CD14-positive monocyte (primary cell): ENCODE measurements around the gene PRSS50. TPM values are rescaled to one million over a fixed set of nuclear protein-coding genes. Genes with fewer than 3 reads are reported as not detected.
A peak's percentile ranks its signal among the peaks of the same experiment; 100 is the strongest.

Source experiments
- DNase-seq, 3 donors: peaks; one replicate each; pipeline ENCODE4 v3.0.0-alpha.2; 2011 to 2022
- H2AFZ ChIP-seq: 2 replicates; pipeline ENCODE4 v1.6.0; 2012; ENCODE audit warnings: mild to moderate bottlenecking, low read depth, low read length, inconsistent platforms; ENCODE audit not compliant: insufficient read depth, poor library complexity, severe bottlenecking
- H3K27ac ChIP-seq, 2 donors: 1 replicate in 1 of 2; 2 replicates in 1 of 2; pipeline ENCODE4 v1.5.1; 2012 to 2013; ENCODE audit warnings: low read length in 2 of 2, control low read depth in 1 of 2, inconsistent platforms in 1 of 2, low read depth in 1 of 2, mild to moderate bottlenecking in 1 of 2
- H3K27me3 ChIP-seq, 2 donors: one replicate each; pipeline versions ENCODE4 v1.6.0 to v1.6.1; 2011 to 2013; ENCODE audit warnings: low read length in 2 of 2; ENCODE audit not compliant: control insufficient read depth in 2 of 2, insufficient read depth in 2 of 2
- H3K36me3 ChIP-seq, 2 donors: replicated peaks in 1 of 2; 1 replicate in 1 of 2; 2 replicates in 1 of 2; pipeline versions ENCODE4 v1.5.1 to v1.6.1; 2012 to 2013; ENCODE audit warnings: low read length in 2 of 2, control low read depth in 1 of 2, inconsistent platforms in 1 of 2, mild to moderate bottlenecking in 1 of 2; ENCODE audit not compliant: insufficient read depth in 2 of 2, control insufficient read depth in 1 of 2
- H3K4me1 ChIP-seq, 2 donors: 1 replicate in 1 of 2; 2 replicates in 1 of 2; pipeline versions ENCODE4 v1.5.1 to v1.6.1; 2012 to 2013; ENCODE audit warnings: low read length in 2 of 2, control low read depth in 1 of 2, inconsistent platforms in 1 of 2, mild to moderate bottlenecking in 1 of 2, moderate library complexity in 1 of 2; ENCODE audit not compliant: insufficient read depth in 2 of 2, control insufficient read depth in 1 of 2
- H3K4me2 ChIP-seq: replicated peaks from 2 replicates; pipeline ENCODE3; 2012; ENCODE audit warnings: low read length, moderate library complexity, mild to moderate bottlenecking; ENCODE audit not compliant: poor library complexity, severe bottlenecking; ENCODE audit errors: extremely low read depth
- H3K4me3 ChIP-seq, 3 experiments: fragments of 200-600 bp in 1 of 3; sonication (generic) in 1 of 3; replicated peaks in 1 of 3; 1 replicate in 2 of 3; 2 replicates in 1 of 3; pipeline ENCODE4 v1.5.1; 2011 to 2013; ENCODE audit warnings: low read length in 3 of 3, mild to moderate bottlenecking in 3 of 3, control low read depth in 2 of 3, low read depth in 2 of 3, inconsistent platforms in 1 of 3, moderate library complexity in 1 of 3
- H3K79me2 ChIP-seq: 2 replicates; pipeline ENCODE4 v1.6.0; 2012; ENCODE audit warnings: mild to moderate bottlenecking, control low read depth, inconsistent platforms, low read length, moderate library complexity; ENCODE audit not compliant: insufficient read depth
- H3K9ac ChIP-seq: 2 replicates; pipeline ENCODE4 v1.6.0; 2017; ENCODE audit warnings: low read length, mild to moderate bottlenecking; ENCODE audit not compliant: insufficient read depth, poor library complexity, severe bottlenecking
- H3K9me3 ChIP-seq, 2 donors: replicated peaks in 1 of 2; 1 replicate in 1 of 2; 2 replicates in 1 of 2; pipeline versions ENCODE4 v1.5.1 to v1.6.1; 2012 to 2013; ENCODE audit warnings: low read length in 2 of 2, control low read depth in 1 of 2; ENCODE audit not compliant: control insufficient read depth in 1 of 2, insufficient read depth in 1 of 2
- H4K20me1 ChIP-seq: 2 replicates; pipeline ENCODE4 v1.6.0; 2012; ENCODE audit warnings: mild to moderate bottlenecking, low read length, control low read depth, moderate library complexity; ENCODE audit not compliant: insufficient read depth
- H3K27ac Mint-ChIP-seq, 7 donors: one replicate each; pipeline ENCODE4 v1.8.0; 2020; ENCODE audit warnings: mild to moderate bottlenecking in 7 of 7, mixed read lengths in 7 of 7, moderate library complexity in 6 of 7, inconsistent platforms in 2 of 7
- H3K27me3 Mint-ChIP-seq, 3 donors: one replicate each; pipeline ENCODE4 v1.8.0; 2021 to 2022; ENCODE audit warnings: low read depth in 3 of 3, mild to moderate bottlenecking in 3 of 3, mixed read lengths in 3 of 3, moderate library complexity in 3 of 3, inconsistent platforms in 1 of 3
- H3K36me3 Mint-ChIP-seq, 2 donors: one replicate each; pipeline ENCODE4 v1.8.0; 2020; ENCODE audit warnings: mixed read lengths in 2 of 2, inconsistent platforms in 1 of 2, mild to moderate bottlenecking in 1 of 2
- H3K4me1 Mint-ChIP-seq: one replicate; pipeline ENCODE4 v1.8.0; 2020; ENCODE audit warnings: mild to moderate bottlenecking, mixed read lengths
- H3K4me3 Mint-ChIP-seq, 2 donors: one replicate each; pipeline ENCODE4 v1.8.0; 2020; ENCODE audit warnings: mild to moderate bottlenecking in 2 of 2, mixed read lengths in 2 of 2, moderate library complexity in 1 of 2
- H3K9me3 Mint-ChIP-seq, 7 donors: one replicate each; pipeline ENCODE4 v1.8.0; 2020 to 2022; ENCODE audit warnings: mixed read lengths in 7 of 7, mild to moderate bottlenecking in 6 of 7, moderate library complexity in 6 of 7, inconsistent platforms in 2 of 7
- CTCF ChIP-seq: fragments of 200-600 bp; IDR thresholded peaks from one replicate; pipeline ENCODE4 v1.8.0; 2022; ENCODE audit warnings: antibody characterized with exemption, mild to moderate bottlenecking
- WGBS: methylation state at CpG from one replicate; pipeline ENCODE4 v1.1.5; 2013; ENCODE audit warnings: missing lambda C conversion rate; ENCODE audit not compliant: insufficient coverage; 5-methylcytosine and 5-hydroxymethylcytosine counted together
- intact Hi-C, 2 donors: fragments of 100-400 bp; cut with micrococcal nuclease; formaldehyde crosslinking; loops; one replicate each; pipeline versions ENCODE4 v1.15.0 to v1.15.1; 2023
- polyA plus RNA-seq, 3 donors: library from polyadenylated mRNA; depleted of rRNA in 1 of 3; unstranded in 2 of 3; stranded (reverse) in 1 of 3; fragments of 300-500 nt in 2 of 3; fragments of >200 nt in 1 of 3; fragmentation: Illumina TruSeq in 2 of 3; gene quantifications; 1 replicate in 2 of 3; 2 replicates in 1 of 3; pipeline ENCODE4 v1.2.3, GENCODE V29; 2012 to 2021

The PRSS50 gene
- polyA plus RNA-seq, 3 donors: not detected

GRCh38 chr3:46666453-46666845, 51.2 kb downstream of the PRSS50 start:
- no peaks in the 10 kb centered on the region for H3K36me3 Mint-ChIP-seq
- peak overlapping the region in 1 of 7 donors; percentile 46 for H3K27ac Mint-ChIP-seq
- Histone ChIP-seq H3K4me2 (no peak overlapping the region), H3K27ac (no peak overlapping the region), H4K20me1 (no peaks in the 10 kb centered on the region), H3K4me3 (no peak overlapping the region), H3K4me1 (no peaks in the 10 kb centered on the region), H3K36me3 (no peaks in the 10 kb centered on the region), H3K9ac (no peak overlapping the region), H3K9me3 (no peaks in the 10 kb centered on the region), H3K27me3 (no peaks in the 10 kb centered on the region), H3K79me2 (no peaks in the 10 kb centered on the region), H2AFZ (no peak overlapping the region)
- no peak for DNase-seq
- H3K4me3 Mint-ChIP-seq: no peak overlapping the region
- intact Hi-C loops: no loop called here
- H3K9me3 Mint-ChIP-seq: no peaks in the 10 kb centered on the region
- no peak for TF ChIP-seq CTCF
- WGBS: 87% methylated on average over 7 of the region's 7 CpGs
- H3K4me1 Mint-ChIP-seq: no peaks in the 10 kb centered on the region
- H3K27me3 Mint-ChIP-seq: peaks cover 5 to 8% (median 8%) of the 10 kb centered on the region in 3 donors

- TF ChIP-seq CTCF: no peak
- no peak overlapping the region for H3K9ac ChIP-seq
- no peak overlapping the region for H3K27ac Mint-ChIP-seq
- H3K4me2 ChIP-seq: no peak overlapping the region
- no peaks in the 10 kb centered on the region for H3K4me1 Mint-ChIP-seq
- intact Hi-C loops: no loop called here
- no peaks in the 10 kb centered on the region for H4K20me1 ChIP-seq
- H3K79me2 ChIP-seq: no peaks in the 10 kb centered on the region
- H3K9me3 Mint-ChIP-seq: no peaks in the 10 kb centered on the region
- H2AFZ ChIP-seq: no peak overlapping the region
- peaks cover 5 to 6% (median 6%) of the 10 kb centered on the region in 3 donors for H3K27me3 Mint-ChIP-seq
- H3K4me3 ChIP-seq: no peak overlapping the region
- no peaks in the 10 kb centered on the region for H3K27me3 ChIP-seq
- no peaks in the 10 kb centered on the region for H3K36me3 ChIP-seq
- DNase-seq: no peak
- no peaks in the 10 kb centered on the region for H3K4me1 ChIP-seq
- H3K4me3 Mint-ChIP-seq: no peak overlapping the region
- WGBS: 96% methylated on average over 6 of the region's 9 CpGs
- no peaks in the 10 kb centered on the region for H3K9me3 ChIP-seq
- H3K27ac ChIP-seq: no peak overlapping the region
- H3K36me3 Mint-ChIP-seq: no peaks in the 10 kb centered on the region
Measured at GRCh38 chr3:46665763-46666452, 51.8 kb downstream of the PRSS50 start.
